ENCODE measurements around the gene PJVK. TPM values are rescaled to one million over a fixed set of nuclear protein-coding genes. Genes with fewer than 3 reads are reported as not detected.

PJVK gene
- total and polyA plus RNA-seq, 9 of the 15 experiments (the other 6 are each of a cell fraction or from before 2014, with no cell fraction given): 0.11 to 1.5 (median 0.73) TPM

DNA sequence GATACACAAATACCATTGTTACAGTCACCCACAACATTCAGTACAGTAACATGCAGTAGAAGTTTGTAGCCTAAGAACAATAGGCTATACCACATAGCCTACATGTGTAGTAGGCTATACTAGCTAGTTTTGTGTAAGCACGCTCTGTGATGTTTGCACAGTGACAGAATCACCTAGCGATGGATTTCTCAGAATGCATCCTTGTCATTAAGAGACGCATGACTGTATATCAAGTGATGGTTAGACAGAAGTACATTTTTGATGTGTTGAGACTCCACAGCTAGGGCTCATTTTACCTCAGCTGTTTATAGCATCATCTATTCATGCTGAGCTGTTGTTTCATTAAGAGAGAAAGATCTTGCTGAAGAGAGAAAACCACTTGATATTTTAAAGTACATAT lies 48.5 kb downstream of the PJVK start (continued):
- TF ChIP-seq FOXO4 (CRISPR knock-in tag; IDR thresholded peaks at IDR 0.05): no peak
- TF ChIP-seq ZNF76 (CRISPR knock-in tag; IDR thresholded peaks at IDR 0.05; ENCODE audit: borderline replicate concordance): no peak

DNA sequence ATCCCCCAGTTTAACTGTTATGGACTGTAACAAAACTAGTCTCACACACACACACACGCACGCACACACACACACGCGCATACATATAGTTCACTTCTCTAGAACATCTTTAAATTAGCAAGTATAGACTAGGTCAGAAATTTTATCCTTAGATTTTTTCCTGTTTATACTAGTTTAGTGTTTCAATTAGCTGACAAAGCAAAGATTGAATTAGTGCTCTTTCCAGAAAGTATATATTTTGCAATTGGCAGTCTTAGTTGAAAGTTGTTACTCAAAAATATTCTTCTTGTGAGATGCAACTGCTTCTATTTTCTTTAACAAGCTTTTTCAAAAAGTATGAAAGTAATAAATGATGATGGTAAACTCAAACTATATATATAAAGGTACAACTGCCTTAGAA lies 51.6 kb downstream of the PJVK start:
- Histone ChIP-seq H3K9me3 (replicated peaks; ENCODE audit: control insufficient read depth, insufficient read depth, low read depth, low read length) (no peaks in the 10 kb centered on the region), H3K79me2 (ENCODE audit: control insufficient read depth, insufficient read depth, low read length) (no peaks in the 10 kb centered on the region), H2AFZ (ENCODE audit: low read depth, low read length) (no peak overlapping the region), H3K4me1 (replicated peaks in 1 of 2; ENCODE audit: control insufficient read depth in 2 of 2, insufficient read depth in 2 of 2, low read length in 2 of 2) (peaks cover 0 to 5% of the 10 kb centered on the region in 2 experiments; a peak in 2 of 5 replicates), H3K4me2 (ENCODE audit: insufficient read depth, low read length) (no peak overlapping the region), H4K20me1 (replicated peaks; ENCODE audit: control insufficient read depth, insufficient read depth, low read length) (no peaks in the 10 kb centered on the region), H3K4me3 (no peak overlapping the region), H3K27ac (ENCODE audit: extremely low read depth, low read depth, low read length) (no peak overlapping the region), H3K9me1 (ENCODE audit: control insufficient read depth, insufficient read depth, low read length) (no peaks in the 10 kb centered on the region), H3K27me3 (ENCODE audit: control insufficient read depth in 2 of 2, insufficient read depth in 2 of 2, low read length in 2 of 2) (no peaks in the 10 kb centered on the region), H3K36me3 (ENCODE audit: control insufficient read depth, insufficient read depth, low read length) (peaks cover 65% of the 10 kb centered on the region), H3K9ac (ENCODE audit: insufficient read depth in 1 of 2, low read depth in 2 of 2, low read length in 2 of 2) (no peak overlapping the region)
- FAIRE-seq (no peak), DNase-seq (ENCODE audit: extremely low read depth in 1 of 4, low spot score in 3 of 4) (no peak), ATAC-seq (no peak)
- no TSS peak for BruUV-seq (replicated peaks)
- WGBS (ENCODE audit: insufficient coverage, low coverage, missing lambda C conversion rate): 91% methylated on average over 4 of the region's 4 CpGs
- POLR2A ChIA-PET: interaction anchor here (1.0 kb wide), 1 partner anchor 11 kb away, joined by 4 read pairs; no protein-coding TSS in a partner anchor
- CTCF ChIA-PET (ENCODE audit: low intra/inter-chr PET ratio): no interaction called here
- intact Hi-C loops (cut with micrococcal nuclease): no loop called here
- in situ Hi-C loops (cut with MboI): no loop called here
- TF ChIP-seq, protein P1, sequence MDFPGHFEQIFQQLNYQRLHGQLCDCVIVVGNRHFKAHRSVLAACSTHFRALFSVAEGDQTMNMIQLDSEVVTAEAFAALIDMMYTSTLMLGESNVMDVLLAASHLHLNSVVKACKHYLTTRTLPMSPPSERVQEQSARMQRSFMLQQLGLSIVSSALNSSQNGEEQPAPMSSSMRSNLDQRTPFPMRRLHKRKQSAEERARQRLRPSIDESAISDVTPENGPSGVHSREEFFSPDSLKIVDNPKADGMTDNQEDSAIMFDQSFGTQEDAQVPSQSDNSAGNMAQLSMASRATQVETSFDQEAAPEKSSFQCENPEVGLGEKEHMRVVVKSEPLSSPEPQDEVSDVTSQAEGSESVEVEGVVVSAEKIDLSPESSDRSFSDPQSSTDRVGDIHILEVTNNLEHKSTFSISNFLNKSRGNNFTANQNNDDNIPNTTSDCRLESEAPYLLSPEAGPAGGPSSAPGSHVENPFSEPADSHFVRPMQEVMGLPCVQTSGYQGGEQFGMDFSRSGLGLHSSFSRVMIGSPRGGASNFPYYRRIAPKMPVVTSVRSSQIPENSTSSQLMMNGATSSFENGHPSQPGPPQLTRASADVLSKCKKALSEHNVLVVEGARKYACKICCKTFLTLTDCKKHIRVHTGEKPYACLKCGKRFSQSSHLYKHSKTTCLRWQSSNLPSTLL (IDR thresholded peaks at IDR 0.05): no peak
- TF ChIP-seq MYNN (IDR thresholded peaks at IDR 0.05) (no peak), MYNN (CRISPR knock-in tag; IDR thresholded peaks at IDR 0.05) (no peak), TSHZ1 (CRISPR knock-in tag; IDR thresholded peaks at IDR 0.05) (no peak), CTBP1 (IDR thresholded peaks at IDR 0.05; ENCODE audit: borderline replicate concordance) (no peak), ZNF695 (CRISPR knock-in tag; IDR thresholded peaks at IDR 0.05) (no peak), RHOXF2B (CRISPR knock-in tag; conservative IDR thresholded peaks at IDR 0.05) (no peak), ZNF584 (CRISPR knock-in tag; IDR thresholded peaks at IDR 0.05; ENCODE audit: low read depth) (no peak), BCL6 (CRISPR knock-in tag; IDR thresholded peaks at IDR 0.05) (no peak), CBFB (CRISPR knock-in tag; IDR thresholded peaks at IDR 0.05) (no peak), RBM15 (IDR thresholded peaks at IDR 0.05; ENCODE audit: insufficient read depth, low read length) (no peak), HDAC2 (IDR thresholded peaks at IDR 0.05) (no peak), ZNF589 (CRISPR knock-in tag; IDR thresholded peaks at IDR 0.05; ENCODE audit: low read depth) (no peak), DNMT1 (IDR thresholded peaks at IDR 0.05) (no peak), FIP1L1 (IDR thresholded peaks at IDR 0.05; ENCODE audit: low read depth, low read length, poor library complexity, severe bottlenecking) (no peak)

Data from K562 (cell line).